Osteoblast (primary cell): Measurements from ENCODE around the gene CCDC192. TPM values are rescaled to one million over a fixed set of nuclear protein-coding genes. Genes with fewer than 3 reads are reported as not detected.

Experiments
- DNase-seq: peaks from one replicate; pipeline ENCODE4 v3.0.0; 2011; ENCODE audit warnings: low spot score, mixed read lengths; ENCODE audit not compliant: insufficient read length; ENCODE audit errors: missing footprints
- H2AFZ ChIP-seq: 2 replicates; pipeline ENCODE4 v1.6.0; 2011; ENCODE audit warnings: mild to moderate bottlenecking, low read length
- H3K27ac ChIP-seq: 2 replicates; pipeline ENCODE4 v1.5.1; 2011; ENCODE audit warnings: mild to moderate bottlenecking, low read depth, low read length, moderate library complexity
- H3K27me3 ChIP-seq: 2 replicates; pipeline ENCODE4 v1.6.0; 2012; ENCODE audit warnings: mild to moderate bottlenecking, control low read depth, inconsistent platforms, low read length, moderate library complexity; ENCODE audit not compliant: insufficient read depth
- H3K36me3 ChIP-seq: 2 replicates; pipeline ENCODE4 v1.5.1; 2011; ENCODE audit warnings: mild to moderate bottlenecking, low read length, control low read depth, moderate library complexity; ENCODE audit not compliant: insufficient read depth
- H3K4me1 ChIP-seq: 2 replicates; pipeline ENCODE4 v1.5.1; 2011; ENCODE audit warnings: mild to moderate bottlenecking, low read length, control low read depth, moderate library complexity; ENCODE audit not compliant: insufficient read depth
- H3K4me2 ChIP-seq: 2 replicates; pipeline ENCODE4 v1.6.0; 2011; ENCODE audit warnings: mild to moderate bottlenecking, low read length; ENCODE audit not compliant: insufficient read depth
- H3K4me3 ChIP-seq: fragments of 200-600 bp; sonication (generic); 3 replicates; pipeline ENCODE4 v1.5.1; 2012; ENCODE audit warnings: mild to moderate bottlenecking, low read length, inconsistent platforms; ENCODE audit not compliant: insufficient read depth
- H3K79me2 ChIP-seq: 2 replicates; pipeline ENCODE4 v1.6.0; 2012; ENCODE audit warnings: mild to moderate bottlenecking, low read length, control low read depth, inconsistent platforms; ENCODE audit not compliant: insufficient read depth
- H3K9me3 ChIP-seq: 2 replicates; pipeline ENCODE4 v1.5.1; 2011; ENCODE audit warnings: low read depth, low read length, control low read depth
- H4K20me1 ChIP-seq: 2 replicates; pipeline ENCODE4 v1.6.0; 2012; ENCODE audit warnings: mild to moderate bottlenecking, low read length, control low read depth; ENCODE audit not compliant: insufficient read depth
- CTCF ChIP-seq: IDR thresholded peaks from 2 replicates; pipeline ENCODE4 v1.5.1; 2011; ENCODE audit warnings: mild to moderate bottlenecking, low read depth, low read length, moderate library complexity; ENCODE audit errors: extremely low read depth
- total RNA-seq: library from RNA; depleted of rRNA; stranded (reverse); fragments of >200 nt; gene quantifications from 2 replicates; pipeline ENCODE4 v1.2.3, GENCODE V29; 2012

The CCDC192 gene
- total RNA-seq, 1 donor = not detected

- Histone ChIP-seq H3K79me2 (no peaks in the 10 kb centered on the region), H2AFZ (no peak overlapping the region), H3K4me2 (no peak overlapping the region), H3K27me3 (no peaks in the 10 kb centered on the region), H3K4me1 (no peaks in the 10 kb centered on the region), H3K36me3 (no peaks in the 10 kb centered on the region), H3K4me3 (no peak overlapping the region), H3K27ac (no peak overlapping the region), H4K20me1 (no peaks in the 10 kb centered on the region), H3K9me3 (no peaks in the 10 kb centered on the region)
- no peak for TF ChIP-seq CTCF
- DNase-seq = no peak
Measured at GRCh38 chr5:127684726-127685467, 18.3 kb upstream of the CCDC192 start.

- DNase-seq = no peak
- no peaks in the 10 kb centered on the region for H3K9me3 ChIP-seq
- no peak for TF ChIP-seq CTCF
Measured at GRCh38 chr5:127685662-127686061, 17.5 kb upstream of the CCDC192 start.

GRCh38 chr5:127686424-127686823 lies 16.8 kb upstream of the CCDC192 start:
- Histone ChIP-seq H3K4me3 (no peak overlapping the region), H2AFZ (no peak overlapping the region), H4K20me1 (no peaks in the 10 kb centered on the region), H3K27me3 (no peaks in the 10 kb centered on the region), H3K79me2 (no peaks in the 10 kb centered on the region), H3K4me1 (no peaks in the 10 kb centered on the region), H3K27ac (no peak overlapping the region), H3K36me3 (no peaks in the 10 kb centered on the region), H3K4me2 (no peak overlapping the region), H3K9me3 (no peaks in the 10 kb centered on the region)
- no peak for DNase-seq
- TF ChIP-seq CTCF = no peak

More at GRCh38 chr5:127685662-127686061, 17.5 kb upstream of the CCDC192 start:
- Histone ChIP-seq H3K27ac (no peak overlapping the region), H4K20me1 (no peaks in the 10 kb centered on the region), H3K79me2 (no peaks in the 10 kb centered on the region), H3K27me3 (no peaks in the 10 kb centered on the region), H3K4me2 (no peak overlapping the region), H3K4me3 (no peak overlapping the region), H3K4me1 (no peaks in the 10 kb centered on the region), H3K36me3 (no peaks in the 10 kb centered on the region), H2AFZ (no peak overlapping the region)

- Histone ChIP-seq H3K4me1 (peaks cover 7% of the 10 kb centered on the region), H3K79me2 (no peaks in the 10 kb centered on the region), H2AFZ (no peak overlapping the region), H3K9me3 (no peaks in the 10 kb centered on the region), H4K20me1 (no peaks in the 10 kb centered on the region), H3K27ac (no peak overlapping the region), H3K4me3 (no peak overlapping the region), H3K27me3 (no peaks in the 10 kb centered on the region), H3K36me3 (no peaks in the 10 kb centered on the region), H3K4me2 (no peak overlapping the region)
- DNase-seq = no peak
- no peak for TF ChIP-seq CTCF
Measured at GRCh38 chr5:127694518-127695171, 8.5 kb upstream of the CCDC192 start.
